Measurements from ENCODE around the gene MKX. TPM values are rescaled to one million over a fixed set of nuclear protein-coding genes. Genes with fewer than 3 reads are reported as not detected.

Gene MKX
- total and polyA plus RNA-seq, 4 donors, result 0.57 to 3.0 (median 2.0) TPM; not detected in 1

GRCh38 chr10:27625452-27626211 is 120.0 kb downstream of the MKX start:
- no peaks in the 10 kb centered on the region for H3K9me3 ChIP-seq (ENCODE audit: control insufficient read depth in 4 of 4, low read length in 3 of 4)
- DNase-seq (ENCODE audit: low spot score), result no peak
- 66% methylated on average over 10 of the region's 10 CpGs for WGBS
- no peak overlapping the region for H3K27ac ChIP-seq (ENCODE audit: low read depth in 1 of 2, low read length in 2 of 2)
- no peak overlapping the region for H3K9ac ChIP-seq (ENCODE audit: low read depth in 1 of 2, low read length in 2 of 2)
- no peaks in the 10 kb centered on the region for H3K36me3 ChIP-seq (ENCODE audit: control insufficient read depth in 4 of 4, insufficient read depth in 3 of 4, low read depth in 1 of 4, low read length in 3 of 4)
- H3K4me1 ChIP-seq (ENCODE audit: control insufficient read depth in 4 of 4, insufficient read depth in 4 of 4, low read length in 3 of 4), result no peaks in the 10 kb centered on the region
- no peaks in the 10 kb centered on the region for H3K27me3 ChIP-seq (ENCODE audit: control insufficient read depth in 4 of 4, insufficient read depth in 4 of 4, low read length in 3 of 4)
- TF ChIP-seq ATF3 (IDR thresholded peaks at IDR 0.05) (no peak), GABPA (IDR thresholded peaks at IDR 0.05 in 1 of 2, conservative IDR thresholded peaks at IDR 0.05 in 1 of 2) (no peak), TAF1 (conservative IDR thresholded peaks at IDR 0.05) (no peak), HNF4A (conservative IDR thresholded peaks at IDR 0.05) (no peak), FOXA1 (IDR thresholded peaks at IDR 0.05) (no peak), EGR1 (IDR thresholded peaks at IDR 0.05; ENCODE audit: low read depth in 2 of 2) (no peak), JUND (IDR thresholded peaks at IDR 0.05) (no peak), SP1 (IDR thresholded peaks at IDR 0.05) (no peak), HNF4G (IDR thresholded peaks at IDR 0.05) (no peak), ZBTB33 (IDR thresholded peaks at IDR 0.05) (no peak), YY1 (IDR thresholded peaks at IDR 0.05) (no peak), RAD21 (IDR thresholded peaks at IDR 0.05) (no peak), MAX (IDR thresholded peaks at IDR 0.05) (no peak), FOXA2 (IDR thresholded peaks at IDR 0.05) (no peak), NR2F2 (IDR thresholded peaks at IDR 0.05) (no peak), RXRA (IDR thresholded peaks at IDR 0.05) (no peak)
- TF ChIP-seq, protein P1, sequence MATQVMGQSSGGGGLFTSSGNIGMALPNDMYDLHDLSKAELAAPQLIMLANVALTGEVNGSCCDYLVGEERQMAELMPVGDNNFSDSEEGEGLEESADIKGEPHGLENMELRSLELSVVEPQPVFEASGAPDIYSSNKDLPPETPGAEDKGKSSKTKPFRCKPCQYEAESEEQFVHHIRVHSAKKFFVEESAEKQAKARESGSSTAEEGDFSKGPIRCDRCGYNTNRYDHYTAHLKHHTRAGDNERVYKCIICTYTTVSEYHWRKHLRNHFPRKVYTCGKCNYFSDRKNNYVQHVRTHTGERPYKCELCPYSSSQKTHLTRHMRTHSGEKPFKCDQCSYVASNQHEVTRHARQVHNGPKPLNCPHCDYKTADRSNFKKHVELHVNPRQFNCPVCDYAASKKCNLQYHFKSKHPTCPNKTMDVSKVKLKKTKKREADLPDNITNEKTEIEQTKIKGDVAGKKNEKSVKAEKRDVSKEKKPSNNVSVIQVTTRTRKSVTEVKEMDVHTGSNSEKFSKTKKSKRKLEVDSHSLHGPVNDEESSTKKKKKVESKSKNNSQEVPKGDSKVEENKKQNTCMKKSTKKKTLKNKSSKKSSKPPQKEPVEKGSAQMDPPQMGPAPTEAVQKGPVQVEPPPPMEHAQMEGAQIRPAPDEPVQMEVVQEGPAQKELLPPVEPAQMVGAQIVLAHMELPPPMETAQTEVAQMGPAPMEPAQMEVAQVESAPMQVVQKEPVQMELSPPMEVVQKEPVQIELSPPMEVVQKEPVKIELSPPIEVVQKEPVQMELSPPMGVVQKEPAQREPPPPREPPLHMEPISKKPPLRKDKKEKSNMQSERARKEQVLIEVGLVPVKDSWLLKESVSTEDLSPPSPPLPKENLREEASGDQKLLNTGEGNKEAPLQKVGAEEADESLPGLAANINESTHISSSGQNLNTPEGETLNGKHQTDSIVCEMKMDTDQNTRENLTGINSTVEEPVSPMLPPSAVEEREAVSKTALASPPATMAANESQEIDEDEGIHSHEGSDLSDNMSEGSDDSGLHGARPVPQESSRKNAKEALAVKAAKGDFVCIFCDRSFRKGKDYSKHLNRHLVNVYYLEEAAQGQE (IDR thresholded peaks at IDR 0.05), result no peak
- TF ChIP-seq, protein P2, sequence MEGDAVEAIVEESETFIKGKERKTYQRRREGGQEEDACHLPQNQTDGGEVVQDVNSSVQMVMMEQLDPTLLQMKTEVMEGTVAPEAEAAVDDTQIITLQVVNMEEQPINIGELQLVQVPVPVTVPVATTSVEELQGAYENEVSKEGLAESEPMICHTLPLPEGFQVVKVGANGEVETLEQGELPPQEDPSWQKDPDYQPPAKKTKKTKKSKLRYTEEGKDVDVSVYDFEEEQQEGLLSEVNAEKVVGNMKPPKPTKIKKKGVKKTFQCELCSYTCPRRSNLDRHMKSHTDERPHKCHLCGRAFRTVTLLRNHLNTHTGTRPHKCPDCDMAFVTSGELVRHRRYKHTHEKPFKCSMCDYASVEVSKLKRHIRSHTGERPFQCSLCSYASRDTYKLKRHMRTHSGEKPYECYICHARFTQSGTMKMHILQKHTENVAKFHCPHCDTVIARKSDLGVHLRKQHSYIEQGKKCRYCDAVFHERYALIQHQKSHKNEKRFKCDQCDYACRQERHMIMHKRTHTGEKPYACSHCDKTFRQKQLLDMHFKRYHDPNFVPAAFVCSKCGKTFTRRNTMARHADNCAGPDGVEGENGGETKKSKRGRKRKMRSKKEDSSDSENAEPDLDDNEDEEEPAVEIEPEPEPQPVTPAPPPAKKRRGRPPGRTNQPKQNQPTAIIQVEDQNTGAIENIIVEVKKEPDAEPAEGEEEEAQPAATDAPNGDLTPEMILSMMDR (IDR thresholded peaks at IDR 0.05; ENCODE audit: low read depth, low read length, missing input control), result no peak
- H3K4me3 ChIP-seq (ENCODE audit: low read depth in 1 of 3, low read length in 3 of 3), result no peak overlapping the region

Data from liver (tissue), 9 donors.